Measurements from ENCODE around the gene S100A8.

S100A8 gene

GRCh38 chr1:153371231-153371630, 19.6 kb downstream of the S100A8 start:
- H3K79me2 ChIP-seq (ENCODE audit: control insufficient read depth, insufficient read depth, low read length, unreplicated experiment), result no peaks in the 10 kb centered on the region
- H3K4me3 ChIP-seq (ENCODE audit: low read depth, low read length), result no peak overlapping the region
- H3K27me3 ChIP-seq (ENCODE audit: insufficient read depth, low read length), result peaks cover 55% of the 10 kb centered on the region
- H3K27ac ChIP-seq (ENCODE audit: low read depth, low read length), result no peak overlapping the region
- H3K4me1 ChIP-seq (ENCODE audit: control insufficient read depth, insufficient read depth, low read length, unreplicated experiment), result no peaks in the 10 kb centered on the region
- H2AFZ ChIP-seq (ENCODE audit: low read length, unreplicated experiment), result no peak overlapping the region
- no peaks in the 10 kb centered on the region for H3K36me3 ChIP-seq (ENCODE audit: insufficient read depth, low read length)

GRCh38 chr1:153370146-153370545, 20.7 kb downstream of the S100A8 start:
- no peaks in the 10 kb centered on the region for H3K79me2 ChIP-seq (ENCODE audit: control insufficient read depth, insufficient read depth, low read length, unreplicated experiment)
- H3K36me3 ChIP-seq (ENCODE audit: insufficient read depth, low read length), result no peaks in the 10 kb centered on the region
- H3K27me3 ChIP-seq (ENCODE audit: insufficient read depth, low read length), result peaks cover 65% of the 10 kb centered on the region
- no peak overlapping the region for H3K27ac ChIP-seq (ENCODE audit: low read depth, low read length)
- H3K4me3 ChIP-seq (ENCODE audit: low read depth, low read length), result no peak overlapping the region
- no peak overlapping the region for H2AFZ ChIP-seq (ENCODE audit: low read length, unreplicated experiment)
- H3K4me1 ChIP-seq (ENCODE audit: control insufficient read depth, insufficient read depth, low read length, unreplicated experiment), result no peaks in the 10 kb centered on the region

- H2AFZ ChIP-seq (ENCODE audit: low read length, unreplicated experiment), result no peak overlapping the region
- H3K4me1 ChIP-seq (ENCODE audit: control insufficient read depth, insufficient read depth, low read length, unreplicated experiment), result no peaks in the 10 kb centered on the region
- peaks cover 72% of the 10 kb centered on the region for H3K27me3 ChIP-seq (ENCODE audit: insufficient read depth, low read length)
- no peaks in the 10 kb centered on the region for H3K79me2 ChIP-seq (ENCODE audit: control insufficient read depth, insufficient read depth, low read length, unreplicated experiment)
- H3K27ac ChIP-seq (ENCODE audit: low read depth, low read length), result no peak overlapping the region
- H3K4me3 ChIP-seq (ENCODE audit: low read depth, low read length), result no peak overlapping the region
- no peaks in the 10 kb centered on the region for H3K36me3 ChIP-seq (ENCODE audit: insufficient read depth, low read length)
Observed at GRCh38 chr1:153368495-153368894, 22.4 kb downstream of the S100A8 start.

GRCh38 chr1:153367090-153367489, 23.8 kb downstream of the S100A8 start:
- Histone ChIP-seq H3K79me2 (ENCODE audit: control insufficient read depth, insufficient read depth, low read length, unreplicated experiment) (no peaks in the 10 kb centered on the region), H3K27ac (ENCODE audit: low read depth, low read length) (no peak overlapping the region), H3K4me1 (ENCODE audit: control insufficient read depth, insufficient read depth, low read length, unreplicated experiment) (no peaks in the 10 kb centered on the region), H3K27me3 (ENCODE audit: insufficient read depth, low read length) (peaks cover 75% of the 10 kb centered on the region), H3K4me3 (ENCODE audit: low read depth, low read length) (no peak overlapping the region), H3K36me3 (ENCODE audit: insufficient read depth, low read length) (no peaks in the 10 kb centered on the region), H2AFZ (ENCODE audit: low read length, unreplicated experiment) (no peak overlapping the region)

- no peak overlapping the region for H3K27ac ChIP-seq (ENCODE audit: low read depth, low read length)
- H2AFZ ChIP-seq (ENCODE audit: low read length, unreplicated experiment), result no peak overlapping the region
- no peaks in the 10 kb centered on the region for H3K79me2 ChIP-seq (ENCODE audit: control insufficient read depth, insufficient read depth, low read length, unreplicated experiment)
- peaks cover 72% of the 10 kb centered on the region for H3K27me3 ChIP-seq (ENCODE audit: insufficient read depth, low read length)
- H3K4me1 ChIP-seq (ENCODE audit: control insufficient read depth, insufficient read depth, low read length, unreplicated experiment), result no peaks in the 10 kb centered on the region
- no peak overlapping the region for H3K4me3 ChIP-seq (ENCODE audit: low read depth, low read length)
- no peaks in the 10 kb centered on the region for H3K36me3 ChIP-seq (ENCODE audit: insufficient read depth, low read length)
Observed at GRCh38 chr1:153366261-153366660, 24.6 kb downstream of the S100A8 start.

GRCh38 chr1:153365696-153366095, 25.2 kb downstream of the S100A8 start:
- H3K27me3 ChIP-seq (ENCODE audit: insufficient read depth, low read length), result peaks cover 67% of the 10 kb centered on the region
- no peak overlapping the region for H2AFZ ChIP-seq (ENCODE audit: low read length, unreplicated experiment)
- no peak overlapping the region for H3K27ac ChIP-seq (ENCODE audit: low read depth, low read length)

GRCh38 chr1:153364766-153365666, 25.9 kb downstream of the S100A8 start:
- Histone ChIP-seq H3K27me3 (ENCODE audit: insufficient read depth, low read length) (peaks cover 68% of the 10 kb centered on the region), H3K27ac (ENCODE audit: low read depth, low read length) (no peak overlapping the region), H3K4me1 (ENCODE audit: control insufficient read depth, insufficient read depth, low read length, unreplicated experiment) (no peaks in the 10 kb centered on the region)

More at GRCh38 chr1:153365696-153366095, 25.2 kb downstream of the S100A8 start:
- H3K36me3 ChIP-seq (ENCODE audit: insufficient read depth, low read length), result no peaks in the 10 kb centered on the region
- no peaks in the 10 kb centered on the region for H3K79me2 ChIP-seq (ENCODE audit: control insufficient read depth, insufficient read depth, low read length, unreplicated experiment)
- H3K4me1 ChIP-seq (ENCODE audit: control insufficient read depth, insufficient read depth, low read length, unreplicated experiment), result no peaks in the 10 kb centered on the region
- H3K4me3 ChIP-seq (ENCODE audit: low read depth, low read length), result no peak overlapping the region

GRCh38 chr1:153364156-153364555, 26.7 kb downstream of the S100A8 start:
- Histone ChIP-seq H3K4me3 (ENCODE audit: low read depth, low read length) (no peak overlapping the region), H3K36me3 (ENCODE audit: insufficient read depth, low read length) (no peaks in the 10 kb centered on the region), H2AFZ (ENCODE audit: low read length, unreplicated experiment) (no peak overlapping the region), H3K4me1 (ENCODE audit: control insufficient read depth, insufficient read depth, low read length, unreplicated experiment) (no peaks in the 10 kb centered on the region), H3K79me2 (ENCODE audit: control insufficient read depth, insufficient read depth, low read length, unreplicated experiment) (no peaks in the 10 kb centered on the region), H3K27ac (ENCODE audit: low read depth, low read length) (no peak overlapping the region), H3K27me3 (ENCODE audit: insufficient read depth, low read length) (peaks cover 62% of the 10 kb centered on the region)

More at GRCh38 chr1:153364766-153365666, 25.9 kb downstream of the S100A8 start:
- Histone ChIP-seq H2AFZ (ENCODE audit: low read length, unreplicated experiment) (no peak overlapping the region), H3K36me3 (ENCODE audit: insufficient read depth, low read length) (no peaks in the 10 kb centered on the region), H3K79me2 (ENCODE audit: control insufficient read depth, insufficient read depth, low read length, unreplicated experiment) (no peaks in the 10 kb centered on the region), H3K4me3 (ENCODE audit: low read depth, low read length) (no peak overlapping the region)

GRCh38 chr1:153363641-153364040, 27.2 kb downstream of the S100A8 start:
- no peak overlapping the region for H2AFZ ChIP-seq (ENCODE audit: low read length, unreplicated experiment)
- H3K36me3 ChIP-seq (ENCODE audit: insufficient read depth, low read length), result no peaks in the 10 kb centered on the region
- no peak overlapping the region for H3K4me3 ChIP-seq (ENCODE audit: low read depth, low read length)
- H3K79me2 ChIP-seq (ENCODE audit: control insufficient read depth, insufficient read depth, low read length, unreplicated experiment), result no peaks in the 10 kb centered on the region
- no peak overlapping the region for H3K27ac ChIP-seq (ENCODE audit: low read depth, low read length)
- H3K27me3 ChIP-seq (ENCODE audit: insufficient read depth, low read length), result peaks cover 65% of the 10 kb centered on the region
- H3K4me1 ChIP-seq (ENCODE audit: control insufficient read depth, insufficient read depth, low read length, unreplicated experiment), result no peaks in the 10 kb centered on the region

- no peaks in the 10 kb centered on the region for H3K4me1 ChIP-seq (ENCODE audit: control insufficient read depth, insufficient read depth, low read length, unreplicated experiment)
- H3K79me2 ChIP-seq (ENCODE audit: control insufficient read depth, insufficient read depth, low read length, unreplicated experiment), result no peaks in the 10 kb centered on the region
- no peak overlapping the region for H3K27ac ChIP-seq (ENCODE audit: low read depth, low read length)
- H2AFZ ChIP-seq (ENCODE audit: low read length, unreplicated experiment), result no peak overlapping the region
- H3K36me3 ChIP-seq (ENCODE audit: insufficient read depth, low read length), result no peaks in the 10 kb centered on the region
- no peak overlapping the region for H3K4me3 ChIP-seq (ENCODE audit: low read depth, low read length)
- H3K27me3 ChIP-seq (ENCODE audit: insufficient read depth, low read length), result peaks cover 71% of the 10 kb centered on the region
Observed at GRCh38 chr1:153362187-153362775, 28.6 kb downstream of the S100A8 start.

Data from ACC112 (cell line).